Erythroblast (primary cell): ENCODE data around the gene SYPL1.
A peak's percentile ranks its signal among the peaks of the same experiment; 100 is the strongest.

Experiments
- DNase-seq, 2 experiments: peaks; one replicate each; lab custom pipeline; 2025; lab: John Stamatoyannopoulos, UW
- GATA1 ChIP-seq: IDR thresholded peaks from 2 replicates; pipeline ENCODE4 v1.6.1; 2011; ENCODE audit warnings: low read depth, mild to moderate bottlenecking, control low read depth, low read length, moderate library complexity
- POLR2A ChIP-seq: IDR thresholded peaks from 2 replicates; pipeline ENCODE4 v1.6.1; 2011; ENCODE audit warnings: mild to moderate bottlenecking, low read length

Gene SYPL1

DNA sequence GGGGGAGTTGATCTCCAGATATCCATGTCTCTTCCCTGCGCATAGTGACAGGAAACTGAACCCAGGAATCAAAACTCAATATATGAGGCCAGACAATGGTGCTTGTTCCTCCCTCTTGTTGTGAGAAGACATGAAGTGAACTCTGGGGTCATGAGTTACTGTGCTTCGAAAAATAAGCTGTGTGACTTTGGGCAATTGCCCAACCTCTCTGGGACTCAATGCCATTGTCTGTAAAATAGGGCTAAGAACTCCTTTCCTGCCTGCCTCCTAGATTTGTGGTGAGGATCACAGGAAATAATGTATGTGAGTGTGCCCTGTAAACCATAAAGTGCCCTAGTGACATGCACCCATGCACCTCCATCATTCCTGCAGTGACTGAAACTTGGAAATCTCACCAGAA is 48.4 kb downstream of the SYPL1 start:
- no peak for DNase-seq
- TF ChIP-seq GATA1 (no peak), POLR2A (no peak)

DNA sequence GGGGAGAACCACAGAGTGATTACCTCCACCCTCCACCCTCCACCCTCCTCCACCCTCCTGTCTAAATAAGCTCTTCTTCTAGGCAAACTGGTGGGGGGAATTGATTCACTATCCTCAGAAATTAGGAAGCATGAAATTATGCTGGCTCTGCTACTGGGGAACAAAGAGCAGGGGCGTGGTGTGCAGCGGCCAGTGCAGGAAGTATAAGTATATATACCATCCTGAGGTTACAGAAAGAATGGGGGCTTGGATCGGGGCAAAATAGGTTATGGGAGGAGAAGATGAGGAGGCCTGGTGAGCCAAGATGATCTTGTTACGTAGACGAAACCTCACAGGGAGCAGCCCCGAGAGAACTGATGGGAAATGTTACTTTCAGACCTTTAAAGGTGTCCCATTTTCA is 49.1 kb downstream of the SYPL1 start:
- no peak for DNase-seq
- TF ChIP-seq GATA1 (no peak), POLR2A (no peak)

DNA sequence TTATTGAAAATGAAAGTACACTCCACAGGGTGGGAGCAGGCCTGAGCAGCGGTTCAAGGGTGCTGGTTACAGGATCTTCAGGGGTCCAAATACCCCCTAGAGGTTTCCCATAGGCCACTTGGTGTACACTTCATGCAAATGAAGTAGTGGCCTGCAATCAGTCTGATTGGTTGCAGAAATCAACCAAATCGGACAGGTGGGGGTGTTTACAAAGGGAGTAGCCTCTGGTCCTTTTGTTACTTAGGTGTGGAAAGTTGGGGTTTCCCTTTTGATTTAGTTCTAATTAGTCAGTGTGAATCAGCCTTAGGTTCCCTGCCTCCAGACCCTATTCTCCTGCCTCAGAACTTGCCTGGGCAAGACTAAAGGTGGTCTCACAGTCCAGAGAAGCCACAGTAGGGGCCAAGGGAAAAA is 49.6 kb downstream of the SYPL1 start:
- DNase-seq = no peak
- TF ChIP-seq GATA1 = no peak
- no peak for TF ChIP-seq POLR2A

DNA sequence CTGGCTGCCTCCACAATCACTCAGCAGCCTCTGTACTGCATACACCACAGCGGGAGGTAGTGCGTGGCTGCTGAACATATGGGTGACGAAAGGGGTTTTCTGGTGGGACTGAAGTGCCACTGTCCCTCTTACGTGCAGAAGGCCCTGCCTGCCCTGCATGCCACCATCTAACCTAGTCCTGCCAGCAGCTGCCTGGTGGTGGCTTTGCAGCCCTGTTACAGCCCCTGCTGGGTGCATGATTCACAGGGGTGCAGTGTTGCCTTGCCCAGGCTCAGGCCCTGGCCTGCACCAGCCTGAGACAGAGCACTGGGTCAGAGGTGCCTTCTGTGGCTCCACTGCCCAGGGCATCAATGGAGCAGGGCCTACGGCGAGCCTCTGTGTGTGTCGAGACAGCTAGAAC is 50.1 kb downstream of the SYPL1 start:
- DNase-seq = no peak
- TF ChIP-seq POLR2A = no peak
- no peak for TF ChIP-seq GATA1

DNA sequence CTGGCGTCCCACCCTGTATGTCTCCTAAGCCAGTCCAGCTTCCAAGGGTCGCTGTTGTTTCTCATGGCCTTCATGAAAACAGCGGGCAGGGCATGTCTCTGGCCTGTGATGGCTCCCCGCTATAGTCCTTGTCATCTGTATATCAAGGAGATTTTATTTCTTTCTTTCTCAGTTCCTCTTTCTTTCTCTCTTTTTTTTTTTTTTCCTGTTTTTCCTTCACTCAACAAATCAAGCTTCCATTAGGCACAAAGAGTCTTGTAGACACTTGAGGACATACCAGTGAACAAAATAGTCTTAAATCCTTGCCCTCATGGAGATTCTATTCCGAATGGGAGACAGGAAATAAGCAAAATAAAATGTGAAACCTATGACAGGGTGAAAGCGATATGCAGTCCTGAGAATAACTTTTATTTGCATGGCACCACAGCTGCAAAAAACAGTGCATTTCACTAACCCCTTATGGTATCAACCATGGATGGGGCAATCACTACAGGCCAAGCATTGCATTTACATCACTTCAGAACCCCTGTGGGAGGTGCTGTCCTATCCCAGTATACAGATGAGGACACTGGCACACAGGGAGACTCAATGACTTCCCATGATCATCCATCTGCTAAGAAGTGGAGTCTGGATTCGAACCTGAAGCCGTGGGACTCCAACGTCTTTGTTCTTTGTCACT is 50.7 kb downstream of the SYPL1 start:
- TF ChIP-seq GATA1 (no peak), POLR2A (no peak)
- DNase-seq = no peak

DNA sequence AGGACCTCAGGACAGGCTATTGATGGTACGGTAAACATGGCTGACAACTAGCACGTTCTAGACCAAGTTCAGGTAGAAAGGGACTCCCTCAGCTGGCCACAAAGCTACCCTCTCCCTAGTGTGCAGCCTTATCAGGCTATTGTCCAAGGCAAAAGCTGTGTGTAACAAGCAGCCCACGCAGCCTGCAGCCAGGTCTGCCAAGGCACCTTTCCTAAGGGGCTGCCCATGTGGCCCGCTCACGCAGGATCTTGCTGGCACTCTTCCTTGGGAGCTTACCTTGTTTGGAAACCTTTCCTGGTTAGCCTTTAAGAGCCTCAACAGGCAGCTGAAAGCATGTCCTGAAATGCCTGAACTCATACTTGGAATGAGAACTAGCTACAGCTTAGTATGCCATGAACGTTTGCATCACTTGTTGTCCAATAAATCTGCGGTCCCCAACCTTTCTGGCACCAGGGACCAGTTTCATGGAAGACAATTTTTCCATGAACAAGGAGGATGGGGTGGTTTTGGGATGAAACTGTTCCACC is 51.7 kb downstream of the SYPL1 start:
- no peak for TF ChIP-seq POLR2A
- no peak for TF ChIP-seq GATA1

DNA sequence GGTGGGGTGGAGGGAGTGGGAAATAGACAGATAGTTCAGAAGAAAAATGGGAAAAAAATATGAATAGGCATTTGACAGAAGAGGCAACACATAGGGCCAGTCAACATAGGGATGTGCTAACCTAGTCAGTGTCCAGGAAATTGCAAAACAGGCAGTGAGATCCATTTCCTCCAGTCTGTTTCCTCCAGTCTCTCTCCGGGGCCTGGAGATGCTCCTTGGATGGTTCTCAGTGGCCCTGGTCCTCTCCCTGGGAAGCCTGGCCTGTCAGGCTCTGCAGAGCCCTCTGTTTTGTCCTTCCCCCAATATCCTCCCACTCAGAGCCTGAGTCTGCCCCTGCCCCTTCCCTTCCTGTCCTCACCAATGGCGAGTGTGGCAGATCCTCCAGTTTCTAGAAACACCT is 52.6 kb downstream of the SYPL1 start:
- TF ChIP-seq POLR2A = no peak
- TF ChIP-seq GATA1 = no peak
- DNase-seq = no peak

More for the DNA sequence above, 51.7 kb downstream of the SYPL1 start:
- no peak for DNase-seq

DNA sequence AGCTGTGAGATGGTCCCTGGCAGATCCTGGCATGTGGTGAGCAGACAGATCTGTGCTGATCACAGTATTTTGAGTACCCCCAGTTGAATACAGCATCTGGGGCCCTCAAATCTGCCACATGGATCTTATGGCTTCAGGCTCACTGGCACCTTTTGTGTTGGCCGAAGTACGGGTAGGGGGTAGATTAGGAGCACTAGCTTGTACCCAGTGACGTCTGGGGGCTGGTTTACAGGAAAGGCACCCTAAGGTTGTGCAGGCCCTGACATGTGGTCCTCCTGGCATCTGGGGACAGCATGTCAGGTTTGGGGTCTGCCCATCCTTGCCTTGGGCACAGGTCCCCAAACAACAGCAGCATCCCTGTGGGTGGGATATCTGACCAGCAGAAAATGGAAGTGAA is 53.2 kb downstream of the SYPL1 start:
- no peak for DNase-seq
- TF ChIP-seq POLR2A = no peak

DNA sequence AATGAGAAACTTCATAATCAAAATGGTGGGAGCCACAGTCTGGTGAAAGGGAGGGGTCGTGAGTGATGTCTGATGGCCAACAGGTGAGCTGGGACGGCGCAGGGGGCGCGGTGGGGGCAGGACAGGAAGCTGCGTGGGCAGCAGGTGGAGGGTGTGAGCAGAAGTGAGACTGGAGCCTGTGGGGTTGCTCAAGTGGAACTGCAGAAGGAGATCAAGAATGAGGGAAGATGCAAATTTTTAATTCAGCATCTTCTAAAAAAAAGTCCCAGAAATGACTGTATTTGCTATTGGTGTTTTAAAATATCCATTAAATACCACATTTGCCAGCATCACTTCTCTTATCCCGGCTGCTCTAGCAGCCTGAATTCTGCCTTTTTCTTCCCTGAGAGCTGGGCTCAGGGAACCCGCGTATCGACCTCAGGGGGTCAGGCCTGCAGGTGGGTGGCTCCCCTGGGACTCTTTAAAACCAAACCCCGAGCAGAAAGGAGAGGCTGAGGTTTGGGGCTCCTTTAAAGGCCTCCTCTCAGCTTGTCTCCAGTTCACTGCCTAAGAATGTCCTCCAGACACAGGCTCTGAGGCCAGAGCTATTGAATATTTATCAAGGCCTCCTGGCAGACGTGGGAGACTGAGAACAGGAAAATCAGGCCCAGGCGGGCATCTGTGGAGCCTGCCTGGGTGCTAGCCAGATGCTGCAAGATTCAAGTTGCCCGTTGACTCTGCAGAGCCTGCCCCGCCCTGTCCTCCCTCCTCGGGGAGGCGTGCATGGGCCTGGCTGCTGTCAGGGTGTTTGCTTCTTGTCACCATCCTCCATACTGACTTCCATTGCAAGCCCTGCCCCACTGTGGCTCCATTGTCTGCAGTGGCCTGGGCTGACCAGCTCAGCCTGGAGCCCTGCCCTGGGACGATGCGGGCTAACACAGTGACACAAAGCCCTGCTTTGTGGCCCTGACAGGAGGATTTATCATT is 53.9 kb downstream of the SYPL1 start:
- DNase-seq = no peak
- TF ChIP-seq GATA1 (no peak), POLR2A (no peak)

DNA sequence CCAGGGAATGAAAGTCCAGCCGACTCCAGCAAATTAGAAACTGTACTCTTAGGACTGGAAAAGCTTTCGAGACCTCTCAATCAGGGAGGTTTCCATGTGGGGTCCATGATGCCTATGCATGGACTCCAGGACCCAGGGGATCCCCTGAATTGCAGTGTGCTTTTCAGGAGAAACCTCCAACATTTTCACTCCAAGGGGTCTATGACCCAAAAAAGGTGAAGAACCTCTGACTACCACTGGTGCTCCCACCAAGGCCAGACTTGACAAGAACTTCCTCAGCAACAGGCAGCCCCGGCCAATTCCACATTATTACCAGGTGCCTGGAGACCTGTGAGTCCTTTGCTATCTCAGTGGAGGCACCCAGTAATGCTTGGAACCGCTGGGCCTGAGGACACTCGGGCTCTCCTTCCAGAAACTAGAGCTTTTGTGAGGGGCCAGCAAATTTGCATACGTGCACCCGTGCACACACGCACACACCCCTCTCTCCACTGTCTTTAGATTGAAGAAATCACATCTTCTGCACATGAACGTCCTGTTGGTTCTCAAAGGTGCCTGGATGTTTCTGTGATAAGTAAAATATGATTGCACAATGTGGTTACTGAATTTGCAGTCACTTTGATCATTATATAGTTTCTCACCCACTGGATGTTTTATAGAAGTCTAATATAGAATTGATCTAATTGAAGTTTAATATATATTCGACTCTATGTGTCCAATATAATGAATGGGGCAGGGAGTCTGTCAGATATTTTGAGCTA is 54.7 kb downstream of the SYPL1 start:
- no peak for DNase-seq
- no peak for TF ChIP-seq GATA1

DNA sequence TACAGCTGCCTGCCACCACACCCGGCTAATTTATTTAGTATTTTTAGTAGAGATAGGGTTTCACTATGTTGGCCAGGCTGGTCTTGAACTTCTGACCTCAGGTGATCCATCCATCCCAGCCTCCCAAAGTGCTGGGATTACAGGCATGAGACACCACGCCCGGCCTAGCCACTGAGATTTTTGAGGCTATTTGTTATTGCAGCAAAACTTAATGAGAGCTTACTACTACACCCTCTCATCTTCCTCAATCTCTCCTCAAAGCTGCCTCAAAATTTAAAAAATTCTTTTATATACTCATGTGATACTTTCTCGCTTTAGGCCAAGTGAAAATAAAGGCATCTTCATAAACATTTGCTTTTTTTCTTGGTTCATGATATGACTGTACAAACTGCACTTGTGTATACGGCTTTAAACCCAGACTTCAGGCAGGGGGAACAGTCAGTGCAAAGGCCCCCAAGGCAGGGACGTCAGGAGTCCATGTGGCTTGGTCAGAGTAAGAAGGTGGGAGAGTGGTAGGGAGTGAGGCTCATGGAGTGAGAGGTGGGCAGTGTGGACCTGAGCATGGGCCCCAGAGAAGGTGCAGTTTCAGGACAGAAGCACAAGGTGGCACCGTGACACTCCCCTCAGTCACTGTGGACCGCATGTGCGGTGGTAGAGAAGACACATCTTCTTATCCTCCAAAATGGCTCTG is 55.5 kb downstream of the SYPL1 start:
- TF ChIP-seq POLR2A (no peak), GATA1 (no peak)
- peak; percentile 59 to 71 for DNase-seq

DNA sequence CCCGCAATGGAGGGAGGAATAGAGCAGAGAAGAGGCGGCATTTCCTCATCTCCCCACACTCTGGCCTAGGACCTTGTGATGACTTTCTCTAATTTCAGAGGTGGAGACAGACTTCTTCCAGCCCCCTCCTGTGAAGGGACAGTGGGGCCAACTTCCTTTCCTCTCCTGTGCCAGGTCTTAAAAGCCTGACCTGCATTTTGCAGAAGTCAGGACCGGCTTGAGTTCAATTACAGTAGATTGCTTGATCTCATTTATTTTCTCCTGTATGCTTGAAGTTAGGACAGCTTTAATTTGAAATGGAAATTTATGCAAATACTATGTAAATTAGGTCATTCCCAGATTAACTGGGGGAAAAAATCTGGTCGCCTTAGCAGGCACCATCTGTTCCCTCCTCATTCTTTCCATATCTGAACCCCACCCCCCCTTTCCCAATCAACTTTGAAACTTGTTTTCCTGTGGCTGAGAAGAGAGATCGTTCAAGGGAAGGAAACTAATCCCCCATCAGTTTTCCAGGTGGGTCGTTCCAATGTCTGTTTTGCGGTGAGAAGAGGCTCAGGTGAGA is 57.1 kb downstream of the SYPL1 start:
- TF ChIP-seq POLR2A (no peak), GATA1 (no peak)
- DNase-seq = no peak
